Cardiac muscle cell (in vitro differentiated cells and primary cell): Measurements from ENCODE around the gene NLK. TPM values are rescaled to one million over a fixed set of nuclear protein-coding genes. Genes with fewer than 3 reads are reported as not detected.

ENCODE experiments used
- DNase-seq, 2 donors: peaks; one replicate each; pipeline versions ENCODE4 v3.0.0 to v3.0.0-alpha.2; 2010 to 2017; ENCODE audit warnings: low read depth in 1 of 2, low spot score in 1 of 2
- H3K27ac ChIP-seq: fragments of 200-600 bp; sonication (generic); 2 replicates; pipeline ENCODE4 v1.5.1; 2016
- H3K27me3 ChIP-seq: fragments of 200-600 bp; sonication (generic); 2 replicates; pipeline ENCODE4 v1.6.0; 2016; ENCODE audit warnings: control low read depth
- H3K36me3 ChIP-seq: fragments of 200-600 bp; sonication (generic); 2 replicates; pipeline ENCODE4 v1.5.1; 2016; ENCODE audit warnings: control low read depth
- H3K4me1 ChIP-seq: fragments of 200-600 bp; sonication (generic); 2 replicates; pipeline ENCODE4 v1.8.1; 2017; ENCODE audit warnings: low read depth, mild to moderate bottlenecking, mixed run types
- H3K4me3 ChIP-seq: fragments of 200-600 bp; sonication (generic); 2 replicates; pipeline ENCODE4 v1.5.1; 2016; ENCODE audit warnings: mild to moderate bottlenecking
- H3K9me3 ChIP-seq: fragments of 200-600 bp; sonication (generic); 2 replicates; pipeline ENCODE4 v1.5.1; 2017; ENCODE audit warnings: low read depth, mild to moderate bottlenecking, control low read depth
- polyA plus RNA-seq: library from polyadenylated mRNA; unstranded; fragments of >200 nt; fragmentation: Nextera tagmentation; extraction: Ambion mirVana; gene quantifications from 2 replicates; pipeline ENCODE4 v1.2.1, GENCODE V29; 2016
- total RNA-seq: library from RNA; depleted of rRNA; stranded (reverse); fragments of >200 nt; gene quantifications from 2 replicates; pipeline ENCODE4 v1.2.3, GENCODE V29; 2016
- TF ChIP-seq, protein P1 (sequence below): IDR thresholded peaks from 2 replicates; pipeline ENCODE4 v1.5.1; 2012; ENCODE audit warnings: low read depth, mild to moderate bottlenecking, low read length

Gene NLK
- total and polyA plus RNA-seq, 2 experiments from 2014 or later, result 11.0 to 22.1 TPM

DNA sequence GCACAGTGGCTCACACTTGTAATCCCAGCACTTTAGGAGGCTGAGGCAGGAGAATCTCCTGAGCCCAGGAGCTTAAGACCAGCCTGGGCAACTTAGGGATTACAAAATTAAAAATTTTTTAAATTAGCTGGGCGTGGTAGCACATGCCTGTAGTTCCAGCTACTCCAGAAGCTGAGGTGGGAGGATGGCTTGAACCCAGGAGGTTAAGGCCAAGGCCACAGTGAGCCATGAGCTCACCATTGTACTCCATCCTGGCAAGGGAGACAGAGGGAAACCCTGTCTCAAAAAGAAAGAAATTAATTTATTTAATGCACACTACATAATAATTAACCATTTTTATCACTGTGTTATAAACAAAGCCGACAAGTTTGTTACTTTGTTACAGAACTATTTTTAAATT, 145.5 kb downstream of the NLK start:
- TF ChIP-seq, protein P1, sequence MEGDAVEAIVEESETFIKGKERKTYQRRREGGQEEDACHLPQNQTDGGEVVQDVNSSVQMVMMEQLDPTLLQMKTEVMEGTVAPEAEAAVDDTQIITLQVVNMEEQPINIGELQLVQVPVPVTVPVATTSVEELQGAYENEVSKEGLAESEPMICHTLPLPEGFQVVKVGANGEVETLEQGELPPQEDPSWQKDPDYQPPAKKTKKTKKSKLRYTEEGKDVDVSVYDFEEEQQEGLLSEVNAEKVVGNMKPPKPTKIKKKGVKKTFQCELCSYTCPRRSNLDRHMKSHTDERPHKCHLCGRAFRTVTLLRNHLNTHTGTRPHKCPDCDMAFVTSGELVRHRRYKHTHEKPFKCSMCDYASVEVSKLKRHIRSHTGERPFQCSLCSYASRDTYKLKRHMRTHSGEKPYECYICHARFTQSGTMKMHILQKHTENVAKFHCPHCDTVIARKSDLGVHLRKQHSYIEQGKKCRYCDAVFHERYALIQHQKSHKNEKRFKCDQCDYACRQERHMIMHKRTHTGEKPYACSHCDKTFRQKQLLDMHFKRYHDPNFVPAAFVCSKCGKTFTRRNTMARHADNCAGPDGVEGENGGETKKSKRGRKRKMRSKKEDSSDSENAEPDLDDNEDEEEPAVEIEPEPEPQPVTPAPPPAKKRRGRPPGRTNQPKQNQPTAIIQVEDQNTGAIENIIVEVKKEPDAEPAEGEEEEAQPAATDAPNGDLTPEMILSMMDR, result no peak
- H3K4me1 ChIP-seq, result peaks cover 7% of the 10 kb centered on the region

DNA sequence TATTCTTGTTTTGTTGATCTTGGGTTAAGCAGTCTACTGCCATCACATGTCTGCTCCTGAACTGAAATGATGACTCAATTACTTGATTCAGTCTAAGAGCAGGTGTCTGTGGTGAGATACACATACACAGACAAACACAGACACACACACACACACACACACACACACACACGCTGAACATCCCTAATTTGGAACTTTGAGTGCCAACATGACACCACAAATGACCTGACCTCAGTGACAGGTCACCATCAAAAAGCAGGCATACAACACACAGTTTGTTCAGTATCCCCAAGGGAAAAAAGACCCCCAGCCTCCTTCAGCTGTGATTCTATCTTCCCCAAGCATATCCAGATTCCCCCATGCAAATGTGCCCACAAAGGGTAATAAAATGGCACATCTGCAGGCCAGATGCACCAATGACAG, 146.4 kb downstream of the NLK start:
- DNase-seq, result no peak
- no peaks in the 10 kb centered on the region for H3K27me3 ChIP-seq
- TF ChIP-seq, protein P1, result no peak
- no peaks in the 10 kb centered on the region for H3K9me3 ChIP-seq
- H3K4me3 ChIP-seq, result no peak overlapping the region
- peaks cover 19% of the 10 kb centered on the region for H3K36me3 ChIP-seq
- H3K27ac ChIP-seq, result no peak overlapping the region
- peaks cover 7% of the 10 kb centered on the region for H3K4me1 ChIP-seq

More for the DNA sequence above, 145.5 kb downstream of the NLK start:
- H3K4me3 ChIP-seq, result no peak overlapping the region
- peaks cover 15% of the 10 kb centered on the region for H3K36me3 ChIP-seq
- H3K9me3 ChIP-seq, result no peaks in the 10 kb centered on the region
- no peak for DNase-seq
- no peak overlapping the region for H3K27ac ChIP-seq
- H3K27me3 ChIP-seq, result no peaks in the 10 kb centered on the region

DNA sequence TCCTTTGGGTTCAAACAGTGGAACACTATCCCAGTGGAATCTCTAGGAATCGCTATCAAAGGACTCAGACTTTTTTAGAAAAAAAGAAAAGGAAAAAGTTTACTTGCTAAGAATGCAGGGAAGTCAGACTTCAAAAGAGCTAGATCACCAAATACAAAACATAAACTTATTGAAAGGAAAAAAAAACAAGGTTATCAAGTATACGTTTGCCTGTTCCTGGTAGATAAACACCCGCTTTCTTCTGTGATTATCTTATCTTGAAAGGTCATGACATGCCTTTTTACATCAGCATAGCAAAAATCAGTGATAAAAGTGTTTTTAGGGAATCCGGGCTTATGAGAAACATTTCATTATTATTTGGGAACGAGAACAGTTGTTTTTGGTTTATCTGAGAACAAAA, 147.2 kb downstream of the NLK start:
- peaks cover 7% of the 10 kb centered on the region for H3K4me1 ChIP-seq
- no peak overlapping the region for H3K4me3 ChIP-seq
- TF ChIP-seq, protein P1, result no peak
- DNase-seq, result peak in 1 of 2 donors; percentile 17
- H3K9me3 ChIP-seq, result no peaks in the 10 kb centered on the region
- H3K27ac ChIP-seq, result no peak overlapping the region
- H3K27me3 ChIP-seq, result no peaks in the 10 kb centered on the region
- peaks cover 25% of the 10 kb centered on the region for H3K36me3 ChIP-seq

DNA sequence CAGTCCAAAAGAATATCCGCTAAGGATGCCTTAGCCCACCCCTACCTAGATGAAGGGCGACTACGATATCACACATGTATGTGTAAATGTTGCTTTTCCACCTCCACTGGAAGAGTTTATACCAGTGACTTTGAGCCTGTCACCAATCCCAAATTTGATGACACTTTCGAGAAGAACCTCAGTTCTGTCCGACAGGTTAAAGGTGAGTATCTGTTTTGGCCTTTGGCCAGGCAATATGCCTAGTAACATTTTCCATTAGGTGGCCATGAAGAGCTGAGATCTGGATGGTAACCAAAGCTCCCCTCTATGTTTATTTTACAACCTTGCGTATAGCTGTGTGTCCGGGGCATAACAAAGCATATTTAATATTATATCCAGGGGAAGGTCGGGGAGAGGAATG, 148.5 kb downstream of the NLK start:
- Histone ChIP-seq H3K27me3 (no peaks in the 10 kb centered on the region), H3K27ac (no peak overlapping the region), H3K36me3 (peaks cover 21% of the 10 kb centered on the region), H3K4me1 (peaks cover 7% of the 10 kb centered on the region), H3K4me3 (no peak overlapping the region), H3K9me3 (no peaks in the 10 kb centered on the region)
- TF ChIP-seq, protein P1, result no peak
- DNase-seq, result no peak

DNA sequence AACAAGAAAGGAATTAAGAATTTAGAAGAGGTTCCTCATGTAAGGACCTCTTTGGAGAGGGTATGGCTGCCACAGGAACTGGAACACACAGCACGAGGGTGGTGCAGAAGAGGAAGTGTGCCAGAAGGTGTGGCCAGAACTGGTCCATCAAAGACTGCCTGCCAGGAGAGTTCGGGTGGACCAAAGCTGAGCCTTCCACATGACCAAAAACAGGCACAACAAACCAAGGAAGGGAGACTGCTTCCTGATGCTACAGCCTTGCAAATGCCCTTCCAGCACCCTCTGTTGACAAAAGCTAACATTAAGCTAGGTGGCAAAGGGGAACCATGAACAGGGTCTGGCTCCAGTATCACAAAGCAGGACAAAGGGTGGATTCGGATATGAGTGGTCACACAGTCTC, 150.8 kb downstream of the NLK start:
- Histone ChIP-seq H3K27me3 (no peaks in the 10 kb centered on the region), H3K36me3 (peaks cover 30% of the 10 kb centered on the region), H3K27ac (no peak overlapping the region), H3K4me3 (no peak overlapping the region), H3K4me1 (peaks cover 7% of the 10 kb centered on the region), H3K9me3 (no peaks in the 10 kb centered on the region)
- TF ChIP-seq, protein P1, result no peak
- DNase-seq, result no peak

DNA sequence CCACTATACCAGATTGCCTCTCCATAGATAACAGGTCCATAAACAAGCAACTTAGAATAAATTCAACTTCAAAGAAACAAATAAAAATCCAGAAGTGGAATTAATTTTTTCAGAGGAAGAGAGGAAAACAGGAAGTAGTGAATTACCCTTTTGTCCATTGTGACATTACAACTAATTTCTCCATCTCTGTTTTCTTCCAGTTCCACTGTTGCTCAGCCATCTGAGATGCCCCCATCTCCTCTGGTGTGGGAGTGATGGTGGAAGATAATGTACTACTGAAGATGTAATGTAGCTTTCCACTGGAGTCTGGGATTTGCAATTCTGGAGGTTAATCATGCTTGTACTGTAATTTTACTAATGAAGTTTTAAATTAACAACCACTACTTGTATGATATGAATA, 151.9 kb downstream of the NLK start:
- Histone ChIP-seq H3K27ac (no peak overlapping the region), H3K9me3 (no peaks in the 10 kb centered on the region), H3K4me3 (no peak overlapping the region), H3K4me1 (peaks cover 4% of the 10 kb centered on the region), H3K36me3 (peaks cover 25% of the 10 kb centered on the region), H3K27me3 (no peaks in the 10 kb centered on the region)
- TF ChIP-seq, protein P1, result no peak
- DNase-seq, result no peak
